ENCODE results near the gene ADGRB3.

- TF ChIP-seq, protein P1, sequence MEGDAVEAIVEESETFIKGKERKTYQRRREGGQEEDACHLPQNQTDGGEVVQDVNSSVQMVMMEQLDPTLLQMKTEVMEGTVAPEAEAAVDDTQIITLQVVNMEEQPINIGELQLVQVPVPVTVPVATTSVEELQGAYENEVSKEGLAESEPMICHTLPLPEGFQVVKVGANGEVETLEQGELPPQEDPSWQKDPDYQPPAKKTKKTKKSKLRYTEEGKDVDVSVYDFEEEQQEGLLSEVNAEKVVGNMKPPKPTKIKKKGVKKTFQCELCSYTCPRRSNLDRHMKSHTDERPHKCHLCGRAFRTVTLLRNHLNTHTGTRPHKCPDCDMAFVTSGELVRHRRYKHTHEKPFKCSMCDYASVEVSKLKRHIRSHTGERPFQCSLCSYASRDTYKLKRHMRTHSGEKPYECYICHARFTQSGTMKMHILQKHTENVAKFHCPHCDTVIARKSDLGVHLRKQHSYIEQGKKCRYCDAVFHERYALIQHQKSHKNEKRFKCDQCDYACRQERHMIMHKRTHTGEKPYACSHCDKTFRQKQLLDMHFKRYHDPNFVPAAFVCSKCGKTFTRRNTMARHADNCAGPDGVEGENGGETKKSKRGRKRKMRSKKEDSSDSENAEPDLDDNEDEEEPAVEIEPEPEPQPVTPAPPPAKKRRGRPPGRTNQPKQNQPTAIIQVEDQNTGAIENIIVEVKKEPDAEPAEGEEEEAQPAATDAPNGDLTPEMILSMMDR (IDR thresholded peaks at IDR 0.05), result no peak
- TF ChIP-seq EZH2 (IDR thresholded peaks at IDR 0.05; ENCODE audit: borderline replicate concordance, insufficient read depth, low read depth, low read length, poor library complexity, severe bottlenecking), result no peak
Observed at GRCh38 chr6:69238067-69238466, 603.0 kb downstream of the ADGRB3 start.
